GM23338 (cell line): Measurements from ENCODE around the gene NCOA7. TPM values are rescaled to one million over a fixed set of nuclear protein-coding genes. Genes with fewer than 3 reads are reported as not detected.

Experiments used
- ATAC-seq: fragments of 200-7000 bp; cut with Tn5 transposase; 3 replicates; pipeline ENCODE4 v1.9.1; 2020
- DNase-seq: peaks from one replicate; pipeline ENCODE4 v3.0.0-alpha.2; 2015; ENCODE audit warnings: low spot score
- H2AFZ ChIP-seq: fragments of 200-600 bp; sonication (generic); 2 replicates; pipeline ENCODE4 v1.8.0; 2016; ENCODE audit warnings: antibody characterized with exemption, mild to moderate bottlenecking, moderate library complexity
- H3F3A ChIP-seq: fragments of 200-600 bp; sonication (generic); replicated peaks from 2 replicates; pipeline ENCODE4 v1.8.0; 2017; ENCODE audit warnings: antibody characterized with exemption, mixed run types, low read depth
- H3K27ac ChIP-seq: fragments of 200-600 bp; sonication (generic); 2 replicates; pipeline ENCODE4 v1.6.1; 2016; ENCODE audit warnings: low read depth
- H3K27me3 ChIP-seq: fragments of 200-600 bp; sonication (generic); 2 replicates; pipeline ENCODE4 v1.8.0; 2016; ENCODE audit warnings: mild to moderate bottlenecking, mixed run types, moderate library complexity; ENCODE audit not compliant: insufficient read depth
- H3K36me3 ChIP-seq: fragments of 200-600 bp; sonication (generic); 2 replicates; pipeline ENCODE4 v1.8.0; 2016; ENCODE audit warnings: mild to moderate bottlenecking; ENCODE audit not compliant: insufficient read depth
- H3K4me1 ChIP-seq: fragments of 200-600 bp; sonication (generic); 2 replicates; pipeline ENCODE4 v1.8.0; 2016; ENCODE audit warnings: mild to moderate bottlenecking, moderate library complexity; ENCODE audit not compliant: insufficient read depth
- H3K4me2 ChIP-seq: fragments of 200-600 bp; sonication (generic); 2 replicates; pipeline ENCODE4 v1.7.1; 2017; ENCODE audit warnings: mixed run types
- H3K4me3 ChIP-seq: fragments of 200-600 bp; sonication (generic); 2 replicates; pipeline ENCODE4 v1.6.1; 2016; ENCODE audit warnings: mixed run types
- H3K79me2 ChIP-seq: fragments of 200-600 bp; sonication (generic); replicated peaks from 2 replicates; pipeline ENCODE4 v1.8.0; 2017; ENCODE audit warnings: mild to moderate bottlenecking; ENCODE audit not compliant: insufficient read depth
- H3K9me2 ChIP-seq: fragments of 200-600 bp; sonication (generic); 2 replicates; pipeline ENCODE4 v1.8.0; 2017; ENCODE audit not compliant: insufficient read depth
- H4K20me1 ChIP-seq: fragments of 200-600 bp; sonication (generic); replicated peaks from 2 replicates; pipeline ENCODE4 v1.8.0; 2017; ENCODE audit warnings: mild to moderate bottlenecking; ENCODE audit not compliant: insufficient read depth
- H3K27ac Mint-ChIP-seq: 2 replicates; pipeline ENCODE4 v1.8.0; 2020; ENCODE audit warnings: inconsistent platforms, mild to moderate bottlenecking, moderate library complexity, mixed read lengths
- H3K27me3 Mint-ChIP-seq: 3 replicates; pipeline ENCODE4 v1.8.0; 2022; ENCODE audit warnings: low read depth, mild to moderate bottlenecking, moderate library complexity, mixed read lengths, inconsistent platforms; ENCODE audit not compliant: insufficient read depth, poor library complexity
- H3K36me3 Mint-ChIP-seq: 3 replicates; pipeline ENCODE4 v1.8.0; 2021; ENCODE audit warnings: low read depth, mild to moderate bottlenecking, inconsistent platforms, moderate library complexity, mixed read lengths
- H3K4me1 Mint-ChIP-seq: 3 replicates; pipeline ENCODE4 v1.8.0; 2020; ENCODE audit warnings: mild to moderate bottlenecking, inconsistent platforms, mixed read lengths
- H3K4me3 Mint-ChIP-seq: 3 replicates; pipeline ENCODE4 v1.8.0; 2021; ENCODE audit warnings: moderate library complexity, mild to moderate bottlenecking, inconsistent platforms, mixed read lengths
- H3K9me3 Mint-ChIP-seq: 3 replicates; pipeline ENCODE4 v1.8.0; 2020; ENCODE audit warnings: moderate library complexity, mild to moderate bottlenecking, inconsistent platforms, mixed read lengths
- CTCF ChIP-seq, 2 experiments: fragments of 200-600 bp in 1 of 2; sonication (generic) in 1 of 2; conservative IDR thresholded peaks; 2 replicates each; pipeline versions ENCODE4 v1.5.1 to v1.6.1; 2016 to 2017; ENCODE audit warnings: antibody characterized with exemption in 2 of 2, low read depth in 2 of 2, mild to moderate bottlenecking in 2 of 2, moderate library complexity in 1 of 2
- EZH2phosphoT487 ChIP-seq: fragments of 200-600 bp; sonication (generic); IDR thresholded peaks from one replicate; pipeline ENCODE4 v1.8.1; 2018; ENCODE audit warnings: antibody characterized with exemption; ENCODE audit not compliant: unreplicated experiment
- JUNB ChIP-seq: IDR thresholded peaks from one replicate; pipeline ENCODE4 v1.6.1; 2016; ENCODE audit warnings: antibody characterized with exemption; ENCODE audit not compliant: unreplicated experiment
- REST ChIP-seq: IDR thresholded peaks from one replicate; pipeline ENCODE4 v1.6.1; 2018; ENCODE audit warnings: antibody characterized with exemption; ENCODE audit not compliant: unreplicated experiment
- STAT1 ChIP-seq: IDR thresholded peaks from one replicate; pipeline ENCODE4 v1.6.1; 2016; ENCODE audit warnings: antibody characterized with exemption; ENCODE audit not compliant: unreplicated experiment
- ZNF462 ChIP-seq: fragments of 250-450 bp; sonication (Bioruptor Pico); IDR thresholded peaks from 2 replicates; pipeline ENCODE4 v1.5.0; 2020; ENCODE audit warnings: mild to moderate bottlenecking, moderate library complexity
- polyA plus RNA-seq: library from polyadenylated mRNA; unstranded; fragments of >200 nt; fragmentation: Nextera tagmentation; extraction: Ambion mirVana; gene quantifications from 2 replicates; pipeline ENCODE4 v1.2.1, GENCODE V29; 2016
- total RNA-seq: library from RNA; depleted of rRNA; stranded (reverse); fragments of >200 nt; shearing (Covaris generic); gene quantifications from 2 replicates; pipeline ENCODE4 v1.2.3, GENCODE V29; 2014

Gene NCOA7
- total and polyA plus RNA-seq, 2 experiments from 2014 or later: 9.3 to 15.7 TPM

- H2AFZ ChIP-seq: no peak overlapping the region
- H3K27me3 ChIP-seq: no peaks in the 10 kb centered on the region
- H4K20me1 ChIP-seq: no peaks in the 10 kb centered on the region; the same call in 1 of the 2 replicates
- no peak overlapping the region for H3K27ac ChIP-seq
- no peak for TF ChIP-seq REST
- TF ChIP-seq CTCF (conservative IDR thresholded peaks at IDR 0.05; ENCODE audit: low read depth in 2 of 2): no peak
- TF ChIP-seq ZNF462 (CRISPR knock-in tag): no peak
- no peak for TF ChIP-seq EZH2phosphoT487
- TF ChIP-seq STAT1: no peak
- TF ChIP-seq JUNB: no peak
- ATAC-seq (no peak), DNase-seq (no peak)
- Mint-ChIP-seq H3K4me1 (peaks cover 6% of the 10 kb centered on the region), H3K27ac (no peak overlapping the region), H3K27me3 (peaks cover 2% of the 10 kb centered on the region), H3K4me3 (no peak overlapping the region), H3K36me3 (no peaks in the 10 kb centered on the region; the same call in 2 of the 3 replicates), H3K9me3 (no peaks in the 10 kb centered on the region)
- H3K4me1 ChIP-seq: peaks cover 4% of the 10 kb centered on the region
- no peak overlapping the region for H3K4me3 ChIP-seq
- H3K79me2 ChIP-seq: no peaks in the 10 kb centered on the region
- H3K36me3 ChIP-seq: no peaks in the 10 kb centered on the region
- H3K4me2 ChIP-seq: no peak overlapping the region
- H3K9me2 ChIP-seq: no peaks in the 10 kb centered on the region
- no peaks in the 10 kb centered on the region for H3F3A ChIP-seq
Measured at GRCh38 chr6:125826695-125827463, 36.1 kb downstream of the NCOA7 start.
